PC-3 (cell line): ENCODE data around the gene RPS4Y1. TPM values are rescaled to one million over a fixed set of nuclear protein-coding genes. Genes with fewer than 3 reads are reported as not detected.

ENCODE experiments used
- ATAC-seq: fragments of 200-7000 bp; cut with Tn5 transposase; 2 replicates; pipeline ENCODE4 v1.9.1; 2020; ENCODE audit warnings: mild to moderate bottlenecking, moderate library complexity
- BruUV-seq: library from RNA; stranded (reverse); fragments of 400-500 nt; replicated peaks from 2 replicates; lab custom pipeline; 2021; lab: Mats Ljungman, UMichigan
- CTCF ChIA-PET: fragments of 300-600 bp; sonication (Branson Sonifier 250); formaldehyde crosslinking; loops from one replicate; lab custom pipeline; 2022; ENCODE audit warnings: antibody characterized with exemption; lab: Charles Lee
- POLR2A ChIA-PET: fragments of 300-600 bp; sonication (Branson Sonifier 250); formaldehyde crosslinking; loops from one replicate; lab custom pipeline; 2022; ENCODE audit warnings: antibody characterized with exemption; ENCODE audit not compliant: unreplicated experiment; lab: Charles Lee
- DNase-seq: peaks from one replicate; pipeline ENCODE4 v3.0.0-alpha.2; 2015
- H2AFZ ChIP-seq: fragments of 300-600 bp; sonication (generic); 2 replicates; pipeline ENCODE4 v1.6.0; 2016; ENCODE audit warnings: antibody characterized with exemption, low read length
- H3F3A ChIP-seq: fragments of 300-600 bp; sonication (generic); one replicate; pipeline ENCODE4 v1.6.0; 2017; ENCODE audit warnings: antibody characterized with exemption, low read length, control low read depth, mild to moderate bottlenecking; ENCODE audit not compliant: unreplicated experiment
- H3K27ac ChIP-seq: fragments of 300-600 bp; sonication (generic); 2 replicates; pipeline ENCODE4 v1.5.1; 2016; ENCODE audit warnings: mild to moderate bottlenecking, low read length
- H3K27me3 ChIP-seq: fragments of 300-600 bp; sonication (generic); 2 replicates; pipeline ENCODE4 v1.6.1; 2016; ENCODE audit warnings: low read length, mixed read lengths
- H3K36me3 ChIP-seq: fragments of 300-600 bp; sonication (generic); 2 replicates; pipeline ENCODE4 v1.6.1; 2016; ENCODE audit warnings: low read depth, mixed run types, low read length, mixed read lengths
- H3K4me1 ChIP-seq: fragments of 300-600 bp; sonication (generic); 2 replicates; pipeline ENCODE4 v1.5.1; 2016; ENCODE audit warnings: low read length; ENCODE audit not compliant: insufficient read depth
- H3K4me2 ChIP-seq: fragments of 300-600 bp; sonication (generic); 2 replicates; pipeline ENCODE4 v1.6.0; 2016; ENCODE audit warnings: low read length
- H3K4me3 ChIP-seq: fragments of 300-600 bp; sonication (generic); 2 replicates; pipeline ENCODE4 v1.5.1; 2016; ENCODE audit warnings: mild to moderate bottlenecking, low read length, mixed read lengths
- H3K79me2 ChIP-seq: fragments of 300-600 bp; sonication (generic); 2 replicates; pipeline ENCODE4 v1.6.1; 2017; ENCODE audit warnings: low read length, mixed read lengths
- H3K9ac ChIP-seq: fragments of 300-600 bp; sonication (generic); 2 replicates; pipeline ENCODE4 v1.6.0; 2016; ENCODE audit warnings: mild to moderate bottlenecking, low read length
- H3K9me2 ChIP-seq: fragments of 300-600 bp; sonication (generic); replicated peaks from 2 replicates; pipeline ENCODE4 v1.6.1; 2016; ENCODE audit warnings: mixed run types, low read length, mixed read lengths
- H3K9me3 ChIP-seq: fragments of 300-600 bp; sonication (generic); 2 replicates; pipeline ENCODE4 v1.6.1; 2016; ENCODE audit warnings: low read length, mixed read lengths
- H4K20me1 ChIP-seq: fragments of 300-600 bp; sonication (generic); 2 replicates; pipeline ENCODE4 v1.6.1; 2016; ENCODE audit warnings: low read length, mixed read lengths
- EZH2 ChIP-seq: fragments of 300-600 bp; sonication (generic); IDR thresholded peaks from one replicate; pipeline ENCODE4 v1.6.1; 2017; ENCODE audit warnings: antibody characterized with exemption, mild to moderate bottlenecking, low read length; ENCODE audit not compliant: unreplicated experiment
- EZH2phosphoT487 ChIP-seq: fragments of 300-600 bp; sonication (generic); IDR thresholded peaks from 2 replicates; pipeline ENCODE4 v1.6.1; 2018; ENCODE audit warnings: mild to moderate bottlenecking, antibody characterized with exemption, low read length, borderline replicate concordance
- intact Hi-C: fragments of 100-400 bp; cut with micrococcal nuclease; formaldehyde crosslinking; loops from 2 replicates; pipeline ENCODE4 v1.9.0; 2023
- total RNA-seq: library from RNA; depleted of rRNA; stranded (reverse); fragments of >200 nt; gene quantifications from 2 replicates; pipeline ENCODE4 v1.2.3, GENCODE V29; 2014
- TF ChIP-seq, protein P1 (sequence below): fragments of 300-600 bp; sonication (generic); conservative IDR thresholded peaks from 2 replicates; pipeline ENCODE4 v1.5.1; 2017; ENCODE audit warnings: antibody characterized with exemption, low read depth, mild to moderate bottlenecking, low read length

The RPS4Y1 gene
- total RNA-seq, 1 experiment from 2014 or later = not detected

DNA sequence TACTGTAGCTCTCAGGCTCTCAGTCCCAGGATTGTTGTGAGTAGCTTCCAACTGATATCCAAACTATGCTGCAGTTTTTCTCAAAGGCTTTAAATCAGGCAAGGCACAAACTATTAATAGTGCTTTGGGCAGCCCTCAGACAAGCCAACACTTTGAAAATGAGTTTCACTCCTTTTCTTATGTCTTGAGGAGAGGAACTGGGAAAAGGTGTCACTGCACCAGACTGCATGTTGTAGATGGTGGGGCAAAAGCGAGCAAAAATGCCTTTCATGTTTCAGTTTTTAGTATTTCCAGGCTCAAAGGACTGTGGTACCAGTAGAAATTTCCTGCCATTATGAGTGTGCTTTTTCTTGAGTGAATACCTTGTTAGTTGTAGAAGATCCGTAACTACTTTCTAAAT is 54.6 kb downstream of the RPS4Y1 start:
- no peaks in the 10 kb centered on the region for H3K4me1 ChIP-seq
- no peaks in the 10 kb centered on the region for H3K27me3 ChIP-seq
- intact Hi-C loops = no loop called here
- H3K9me3 ChIP-seq = no peaks in the 10 kb centered on the region
- H3F3A ChIP-seq = no peaks in the 10 kb centered on the region
- H4K20me1 ChIP-seq = no peaks in the 10 kb centered on the region
- BruUV-seq = no TSS peak
- ChIA-PET POLR2A (no interaction called here), CTCF (no interaction called here)
- H3K9me2 ChIP-seq = no peaks in the 10 kb centered on the region
- H3K36me3 ChIP-seq = no peaks in the 10 kb centered on the region
- no peak overlapping the region for H3K4me3 ChIP-seq
- H3K79me2 ChIP-seq = no peaks in the 10 kb centered on the region
- DNase-seq (no peak), ATAC-seq (no peak)
- no peak overlapping the region for H2AFZ ChIP-seq
- H3K4me2 ChIP-seq = no peak overlapping the region
- H3K9ac ChIP-seq = no peak overlapping the region
- TF ChIP-seq EZH2phosphoT487 (no peak), EZH2 (no peak)
- TF ChIP-seq, protein P1, sequence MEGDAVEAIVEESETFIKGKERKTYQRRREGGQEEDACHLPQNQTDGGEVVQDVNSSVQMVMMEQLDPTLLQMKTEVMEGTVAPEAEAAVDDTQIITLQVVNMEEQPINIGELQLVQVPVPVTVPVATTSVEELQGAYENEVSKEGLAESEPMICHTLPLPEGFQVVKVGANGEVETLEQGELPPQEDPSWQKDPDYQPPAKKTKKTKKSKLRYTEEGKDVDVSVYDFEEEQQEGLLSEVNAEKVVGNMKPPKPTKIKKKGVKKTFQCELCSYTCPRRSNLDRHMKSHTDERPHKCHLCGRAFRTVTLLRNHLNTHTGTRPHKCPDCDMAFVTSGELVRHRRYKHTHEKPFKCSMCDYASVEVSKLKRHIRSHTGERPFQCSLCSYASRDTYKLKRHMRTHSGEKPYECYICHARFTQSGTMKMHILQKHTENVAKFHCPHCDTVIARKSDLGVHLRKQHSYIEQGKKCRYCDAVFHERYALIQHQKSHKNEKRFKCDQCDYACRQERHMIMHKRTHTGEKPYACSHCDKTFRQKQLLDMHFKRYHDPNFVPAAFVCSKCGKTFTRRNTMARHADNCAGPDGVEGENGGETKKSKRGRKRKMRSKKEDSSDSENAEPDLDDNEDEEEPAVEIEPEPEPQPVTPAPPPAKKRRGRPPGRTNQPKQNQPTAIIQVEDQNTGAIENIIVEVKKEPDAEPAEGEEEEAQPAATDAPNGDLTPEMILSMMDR = no peak
- no peak overlapping the region for H3K27ac ChIP-seq

DNA sequence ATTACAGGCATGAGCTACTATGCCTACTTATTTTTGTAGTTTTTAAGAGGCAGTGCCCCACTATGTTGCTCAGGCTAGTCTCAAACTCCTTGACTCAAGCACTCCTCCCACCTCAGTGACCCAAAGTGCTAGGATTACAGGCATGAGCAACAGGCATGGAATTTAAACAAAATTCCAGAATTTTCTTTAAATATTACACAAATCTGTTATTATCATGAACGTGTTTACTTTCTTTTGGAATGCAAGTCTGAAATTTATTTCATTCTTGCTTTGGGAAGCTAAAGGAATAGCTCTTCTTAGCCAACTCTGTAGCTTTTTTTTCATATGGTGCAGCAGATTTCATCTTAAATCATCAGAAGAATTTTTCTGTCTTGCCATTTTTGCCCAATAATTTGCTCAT is 66.0 kb downstream of the RPS4Y1 start:
- H3K27ac ChIP-seq = no peak overlapping the region
- no TSS peak for BruUV-seq
- H3K9me2 ChIP-seq = no peaks in the 10 kb centered on the region
- H3K27me3 ChIP-seq = no peaks in the 10 kb centered on the region
- no peaks in the 10 kb centered on the region for H3K4me1 ChIP-seq
- no peak overlapping the region for H2AFZ ChIP-seq
- H3K4me2 ChIP-seq = no peak overlapping the region
- POLR2A ChIA-PET = no interaction called here
- CTCF ChIA-PET = no interaction called here
- ATAC-seq = no peak
- TF ChIP-seq, protein P1 = no peak
- no peak for TF ChIP-seq EZH2phosphoT487
- TF ChIP-seq EZH2 = no peak
- H3K36me3 ChIP-seq = no peaks in the 10 kb centered on the region
- H3K9me3 ChIP-seq = no peaks in the 10 kb centered on the region
- intact Hi-C loops = no loop called here
- H3K4me3 ChIP-seq = no peak overlapping the region
- H4K20me1 ChIP-seq = no peaks in the 10 kb centered on the region
- H3F3A ChIP-seq = no peaks in the 10 kb centered on the region
- H3K79me2 ChIP-seq = no peaks in the 10 kb centered on the region
- no peak for DNase-seq
- no peak overlapping the region for H3K9ac ChIP-seq

DNA sequence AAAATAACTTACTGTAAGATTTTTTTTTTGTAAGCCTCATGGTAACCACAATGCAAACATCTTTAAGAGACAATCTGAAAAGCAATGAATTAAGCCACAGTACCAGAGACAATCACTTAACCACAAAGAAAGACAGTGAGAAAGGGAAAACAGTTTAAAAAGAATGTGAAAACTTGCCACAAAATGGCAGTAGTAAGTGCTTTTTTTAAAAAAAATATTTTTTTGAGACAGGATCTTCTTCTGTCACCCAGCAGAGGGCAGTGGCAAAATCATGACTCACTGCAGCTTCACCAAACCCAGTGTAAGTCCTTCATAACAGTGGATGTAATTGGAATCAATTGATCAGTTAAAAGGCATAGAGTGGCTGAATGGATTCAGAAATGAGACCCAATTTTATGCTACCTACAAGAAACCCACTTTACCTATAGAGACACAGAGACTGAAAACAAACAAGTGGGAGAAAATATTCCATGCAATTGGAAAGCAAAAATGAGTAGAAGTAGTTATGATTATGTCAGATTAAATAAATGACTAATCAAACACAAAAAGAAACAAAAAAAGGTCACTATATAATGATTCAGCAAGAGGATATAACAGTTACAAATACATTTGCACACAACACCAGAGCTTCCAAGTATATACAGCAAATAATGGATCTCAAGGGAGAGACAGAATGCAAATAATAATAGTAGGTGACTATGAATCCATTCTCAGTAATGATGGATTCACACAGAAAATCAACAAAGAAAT is 71.8 kb downstream of the RPS4Y1 start:
- no peaks in the 10 kb centered on the region for H3K27me3 ChIP-seq
- H3K36me3 ChIP-seq = no peaks in the 10 kb centered on the region
- no peak overlapping the region for H3K4me2 ChIP-seq
- H3K9ac ChIP-seq = no peak overlapping the region
- H3K9me2 ChIP-seq = no peaks in the 10 kb centered on the region
- no peak overlapping the region for H2AFZ ChIP-seq
- no peaks in the 10 kb centered on the region for H3K9me3 ChIP-seq
- POLR2A ChIA-PET = no interaction called here
- TF ChIP-seq, protein P1 = no peak
- TF ChIP-seq EZH2 (no peak), EZH2phosphoT487 (no peak)
- no peaks in the 10 kb centered on the region for H3K4me1 ChIP-seq
- no peak for DNase-seq
- H3K4me3 ChIP-seq = no peak overlapping the region
- CTCF ChIA-PET = no interaction called here
- H4K20me1 ChIP-seq = no peaks in the 10 kb centered on the region
- ATAC-seq = no peak
- no peak overlapping the region for H3K27ac ChIP-seq
- BruUV-seq = no TSS peak
- intact Hi-C loops = no loop called here
- H3K79me2 ChIP-seq = no peaks in the 10 kb centered on the region
- no peaks in the 10 kb centered on the region for H3F3A ChIP-seq
